Upper lobe of left lung (tissue), 4 donors: ENCODE results near the gene VPS36.
"Not testable (repeated sequence)": the region's sequence is repeated elsewhere in the genome, so short reads cannot be mapped to it uniquely, and the experiment has no call there.

Source experiments
- POLR2A ChIP-seq, 4 donors: fragments of 450-650 bp; IDR thresholded peaks; one replicate each; pipeline ENCODE4 v1.5.1; 2016 to 2017; ENCODE audit warnings: antibody characterized with exemption in 4 of 4, mild to moderate bottlenecking in 2 of 4
- TF ChIP-seq, protein P1 (sequence below), 6 experiments: fragments of 450-650 bp in 4 of 6; fragments of 200-600 bp in 2 of 6; sonication (generic) in 2 of 6; IDR thresholded peaks; one replicate each; pipeline ENCODE4 v1.5.1; 2016 to 2019; ENCODE audit warnings: antibody characterized with exemption in 6 of 6

GRCh38 chr13:52480677-52481428 lies 30.4 kb upstream of the VPS36 start:
- TF ChIP-seq, protein P1, sequence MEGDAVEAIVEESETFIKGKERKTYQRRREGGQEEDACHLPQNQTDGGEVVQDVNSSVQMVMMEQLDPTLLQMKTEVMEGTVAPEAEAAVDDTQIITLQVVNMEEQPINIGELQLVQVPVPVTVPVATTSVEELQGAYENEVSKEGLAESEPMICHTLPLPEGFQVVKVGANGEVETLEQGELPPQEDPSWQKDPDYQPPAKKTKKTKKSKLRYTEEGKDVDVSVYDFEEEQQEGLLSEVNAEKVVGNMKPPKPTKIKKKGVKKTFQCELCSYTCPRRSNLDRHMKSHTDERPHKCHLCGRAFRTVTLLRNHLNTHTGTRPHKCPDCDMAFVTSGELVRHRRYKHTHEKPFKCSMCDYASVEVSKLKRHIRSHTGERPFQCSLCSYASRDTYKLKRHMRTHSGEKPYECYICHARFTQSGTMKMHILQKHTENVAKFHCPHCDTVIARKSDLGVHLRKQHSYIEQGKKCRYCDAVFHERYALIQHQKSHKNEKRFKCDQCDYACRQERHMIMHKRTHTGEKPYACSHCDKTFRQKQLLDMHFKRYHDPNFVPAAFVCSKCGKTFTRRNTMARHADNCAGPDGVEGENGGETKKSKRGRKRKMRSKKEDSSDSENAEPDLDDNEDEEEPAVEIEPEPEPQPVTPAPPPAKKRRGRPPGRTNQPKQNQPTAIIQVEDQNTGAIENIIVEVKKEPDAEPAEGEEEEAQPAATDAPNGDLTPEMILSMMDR (IDR thresholded peaks at IDR 0.05) = not testable (repeated sequence)
- TF ChIP-seq POLR2A (IDR thresholded peaks at IDR 0.05) = not testable (repeated sequence)
